NB4 (cell line): ENCODE results near the gene NCOA7.

Experiments
- CTCF ChIP-seq: IDR thresholded peaks from one replicate; pipeline ENCODE4 v1.5.1; 2012; ENCODE audit warnings: low read depth, low read length
- MAX ChIP-seq: IDR thresholded peaks from 2 replicates; pipeline ENCODE4 v1.6.1; 2011; ENCODE audit warnings: low read depth, low read length
- MYC ChIP-seq: IDR thresholded peaks from 2 replicates; pipeline ENCODE4 v1.6.1; 2011; ENCODE audit warnings: low read depth, low read length
- POLR2A ChIP-seq: IDR thresholded peaks from 2 replicates; pipeline ENCODE4 v1.6.1; 2011; ENCODE audit warnings: mild to moderate bottlenecking; ENCODE audit not compliant: insufficient read length; ENCODE audit errors: extremely low read depth

GRCh38 chr6:125802943-125803377, 12.2 kb downstream of the NCOA7 start:
- TF ChIP-seq CTCF (no peak), POLR2A (no peak), MAX (no peak), MYC (no peak)
